K562 treated with DMSO at 1 percent for 48 hours (cell line): ENCODE measurements around the gene CXorf66. TPM values are rescaled to one million over a fixed set of nuclear protein-coding genes. Genes with fewer than 3 reads are reported as not detected.

Experiments
- total RNA-seq: library from RNA; unstranded; fragments of 300-600 nt; gene quantifications from 2 replicates; pipeline ENCODE4 v1.2.3, GENCODE V29; 2022; ENCODE audit warnings: low replicate concordance; ENCODE audit errors: extremely low read depth

The CXorf66 gene
- not detected in 2 replicates for total RNA-seq

GRCh38 chrX:139965421-139965820 is at the start of gene CXorf66:
TSS of gene CXorf66 (minus strand) at chrX:139965521. CDS start at chrX:139965496, 25 bp downstream.

GRCh38 chrX:139932901-139933796 is 32.2 kb downstream of the CXorf66 start, which contains the start of gene ATP11C:
TSS of gene ATP11C (minus strand) at chrX:139933053. CDS start at chrX:139932042, 1,011 bp downstream.

Other genes with a start within 250 kb of the CXorf66 start
- not detected in 2 replicates for gene ATP11C, start 32.5 kb downstream of the CXorf66 start, total RNA-seq